ENCODE results near the gene LONRF2.

LONRF2 gene

DNA sequence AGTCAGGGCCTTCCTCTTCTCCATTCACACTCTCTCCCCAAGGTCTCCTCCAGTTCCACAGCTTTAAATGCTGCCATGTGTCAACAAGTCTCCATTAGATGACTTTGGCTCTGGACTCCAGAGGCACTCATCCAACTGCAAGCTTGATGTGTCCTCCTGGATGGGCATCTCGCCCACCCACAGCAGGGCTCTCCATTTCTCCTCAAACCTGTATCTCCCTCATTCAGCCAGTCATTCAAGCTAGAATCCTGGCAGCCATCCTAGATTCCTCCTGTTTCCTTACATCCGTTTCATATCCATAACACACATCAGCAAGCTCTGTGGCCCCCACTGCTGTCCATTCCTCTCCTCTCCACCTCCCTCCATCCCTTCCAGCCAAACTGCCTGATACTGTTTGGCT is 91.5 kb downstream of the LONRF2 start:
- ATAC-seq (replicated peaks; ENCODE audit: extremely low read depth, poor library complexity, severe bottlenecking): no peak
- peak overlapping the region; percentile 15 for H3K27ac Mint-ChIP-seq (ENCODE audit: low read depth)
- no peaks in the 10 kb centered on the region for H3K27me3 Mint-ChIP-seq

GRCh38 chr2:100228967-100229366 is 93.3 kb downstream of the LONRF2 start:
- Mint-ChIP-seq H3K27ac (ENCODE audit: low read depth) (no peak overlapping the region), H3K27me3 (peaks cover 10% of the 10 kb centered on the region), H3K4me1 (no peaks in the 10 kb centered on the region), H3K36me3 (ENCODE audit: insufficient read depth) (no peaks in the 10 kb centered on the region), H3K4me3 (no peak overlapping the region), H3K9me3 (no peaks in the 10 kb centered on the region)
- ATAC-seq (replicated peaks; ENCODE audit: extremely low read depth, poor library complexity, severe bottlenecking) (no peak), DNase-seq (ENCODE audit: low spot score in 2 of 2) (no peak)

More for the DNA sequence above, 91.5 kb downstream of the LONRF2 start:
- DNase-seq (ENCODE audit: low spot score in 2 of 2): no peak
- Mint-ChIP-seq H3K36me3 (ENCODE audit: insufficient read depth) (no peaks in the 10 kb centered on the region), H3K4me3 (no peak overlapping the region), H3K9me3 (no peaks in the 10 kb centered on the region), H3K4me1 (peaks cover 13% of the 10 kb centered on the region)

DNA sequence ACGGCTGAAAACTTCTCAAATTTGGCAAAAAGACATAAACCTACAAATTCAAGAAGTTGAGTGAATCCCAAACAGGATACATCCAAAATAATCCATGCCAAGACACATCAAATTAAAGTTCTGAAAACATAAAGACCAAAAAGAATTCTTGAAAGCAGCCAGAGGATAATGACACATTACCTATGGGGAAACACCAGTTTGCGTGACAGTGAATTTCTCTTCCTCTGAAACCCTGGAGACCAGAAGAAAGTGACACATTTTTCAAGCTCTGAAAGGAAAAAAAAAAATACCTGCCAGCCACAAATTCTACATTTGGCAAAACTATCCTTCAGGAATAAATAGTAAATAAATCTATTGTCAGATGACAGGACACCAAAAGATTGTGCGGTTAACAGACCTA is 93.9 kb downstream of the LONRF2 start:
- no peak for DNase-seq (ENCODE audit: low spot score in 2 of 2)
- H3K27ac Mint-ChIP-seq (ENCODE audit: low read depth): no peak overlapping the region
- no peaks in the 10 kb centered on the region for H3K4me1 Mint-ChIP-seq
- no peak overlapping the region for H3K4me3 Mint-ChIP-seq
- H3K9me3 Mint-ChIP-seq: no peaks in the 10 kb centered on the region
- no peaks in the 10 kb centered on the region for H3K36me3 Mint-ChIP-seq (ENCODE audit: insufficient read depth)
- no peak for ATAC-seq (replicated peaks; ENCODE audit: extremely low read depth, poor library complexity, severe bottlenecking)
- peaks cover 15% of the 10 kb centered on the region for H3K27me3 Mint-ChIP-seq

DNA sequence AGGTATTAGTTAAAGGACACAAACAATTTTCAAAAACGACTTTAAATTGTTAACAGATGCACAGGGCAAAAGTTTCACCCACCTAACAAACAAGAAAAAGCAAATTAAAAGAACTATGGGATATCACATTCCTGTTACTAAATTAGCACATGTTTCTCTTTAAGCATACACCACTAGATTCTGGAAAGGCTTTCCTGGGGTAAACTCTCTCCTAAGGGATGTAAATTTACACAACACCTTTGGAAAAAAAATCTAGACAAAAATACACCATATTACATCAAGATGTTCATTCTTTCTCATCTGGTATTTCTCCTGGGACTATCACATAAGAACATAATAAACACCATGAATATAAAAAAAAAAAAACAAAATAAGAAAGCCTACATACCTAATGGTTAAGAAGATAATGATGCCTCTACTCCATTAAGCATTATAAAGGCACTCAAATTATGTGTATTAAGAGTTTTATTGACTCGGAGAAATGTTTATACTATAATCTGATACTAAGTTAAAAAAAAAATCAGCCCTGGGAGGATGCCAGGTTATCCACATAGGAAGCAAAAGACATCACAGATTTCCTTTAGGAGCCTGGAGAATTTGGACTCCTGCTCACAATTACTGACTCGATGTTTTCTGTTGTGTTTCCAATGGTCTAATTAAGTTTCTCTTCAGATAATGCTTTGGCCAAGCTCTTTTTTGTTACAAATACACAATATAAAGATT is 97.2 kb downstream of the LONRF2 start:
- H3K27ac Mint-ChIP-seq (ENCODE audit: low read depth): no peak overlapping the region
- H3K9me3 Mint-ChIP-seq: peaks cover 5% of the 10 kb centered on the region
- peaks cover 34% of the 10 kb centered on the region for H3K27me3 Mint-ChIP-seq
- no peaks in the 10 kb centered on the region for H3K36me3 Mint-ChIP-seq (ENCODE audit: insufficient read depth)
- ATAC-seq (replicated peaks; ENCODE audit: extremely low read depth, poor library complexity, severe bottlenecking) (no peak), DNase-seq (ENCODE audit: low spot score in 2 of 2) (no peak)
- no peaks in the 10 kb centered on the region for H3K4me1 Mint-ChIP-seq
- no peak overlapping the region for H3K4me3 Mint-ChIP-seq

DNA sequence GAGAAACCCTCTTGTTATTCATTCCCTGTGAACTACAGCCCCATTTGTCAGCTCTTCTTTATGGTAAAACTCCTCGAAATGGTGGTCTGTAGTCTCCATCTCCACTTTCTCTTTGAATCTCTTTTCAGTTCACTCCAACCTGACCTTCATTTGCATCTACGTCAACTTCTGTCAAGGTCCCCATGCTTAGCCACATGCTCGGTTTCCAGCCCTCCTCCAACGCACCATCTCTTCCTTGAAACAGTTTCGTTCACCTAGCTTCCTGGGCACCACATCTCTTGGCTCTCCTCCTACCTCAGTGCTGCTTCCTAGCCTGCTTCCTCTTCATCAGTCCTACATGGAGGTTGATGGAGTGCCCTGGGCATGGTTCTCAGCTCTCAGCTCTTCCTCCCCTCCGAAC is 98.8 kb downstream of the LONRF2 start:
- Mint-ChIP-seq H3K9me3 (peaks cover 5% of the 10 kb centered on the region), H3K27ac (ENCODE audit: low read depth) (no peak overlapping the region), H3K27me3 (peaks cover 34% of the 10 kb centered on the region), H3K4me1 (no peaks in the 10 kb centered on the region), H3K36me3 (ENCODE audit: insufficient read depth) (no peaks in the 10 kb centered on the region), H3K4me3 (no peak overlapping the region)
- ATAC-seq (replicated peaks; ENCODE audit: extremely low read depth, poor library complexity, severe bottlenecking) (no peak), DNase-seq (ENCODE audit: low spot score in 2 of 2) (no peak)
